Mesenchymal stem cell (in vitro differentiated cells and primary cell): ENCODE data around the gene TTLL9.

Experiments used
- DNase-seq: peaks from one replicate; pipeline ENCODE4 v3.0.0-alpha.2; 2013
- H2AFZ ChIP-seq: one replicate; pipeline ENCODE4 v1.6.1; 2013; ENCODE audit warnings: low read depth, mild to moderate bottlenecking, control low read depth, inconsistent platforms, low read length, moderate library complexity
- H2AK5ac ChIP-seq: 2 replicates; pipeline ENCODE4 v1.6.1; 2013; ENCODE audit warnings: low read length, moderate library complexity, mild to moderate bottlenecking, inconsistent platforms; ENCODE audit not compliant: severe bottlenecking
- H2BK120ac ChIP-seq: one replicate; pipeline ENCODE4 v1.6.1; 2013; ENCODE audit warnings: low read depth, mild to moderate bottlenecking, inconsistent platforms, low read length, moderate library complexity
- H2BK12ac ChIP-seq, 2 experiments: one replicate each; pipeline ENCODE4 v1.6.1; 2013; ENCODE audit warnings: inconsistent platforms in 2 of 2, low read length in 2 of 2, mild to moderate bottlenecking in 2 of 2, moderate library complexity in 2 of 2, control low read depth in 1 of 2
- H2BK15ac ChIP-seq: one replicate; pipeline ENCODE4 v1.6.1; 2013; ENCODE audit warnings: mild to moderate bottlenecking, low read depth, inconsistent platforms; ENCODE audit not compliant: poor library complexity, severe bottlenecking
- H2BK5ac ChIP-seq: 2 replicates; pipeline ENCODE4 v1.6.1; 2013; ENCODE audit warnings: low read depth, mild to moderate bottlenecking, low read length, control low read depth, inconsistent platforms; ENCODE audit not compliant: poor library complexity, severe bottlenecking
- H3K14ac ChIP-seq, 2 experiments: one replicate each; pipeline ENCODE4 v1.6.1; 2013; ENCODE audit warnings: inconsistent platforms in 2 of 2, low read length in 2 of 2, control low read depth in 1 of 2, mild to moderate bottlenecking in 1 of 2, moderate library complexity in 1 of 2
- H3K18ac ChIP-seq, 2 experiments: one replicate each; pipeline ENCODE4 v1.6.1; 2013; ENCODE audit warnings: inconsistent platforms in 2 of 2, low read length in 2 of 2, control low read depth in 1 of 2, low read depth in 1 of 2, mild to moderate bottlenecking in 1 of 2
- H3K23ac ChIP-seq, 2 experiments: one replicate each; pipeline ENCODE4 v1.6.1; 2013; ENCODE audit warnings: inconsistent platforms in 2 of 2, low read length in 2 of 2, mild to moderate bottlenecking in 2 of 2, moderate library complexity in 2 of 2, control low read depth in 1 of 2
- H3K27ac ChIP-seq: 2 replicates; pipeline ENCODE4 v1.5.1; 2013; ENCODE audit warnings: mild to moderate bottlenecking, moderate library complexity, low read length, control low read depth, inconsistent platforms; ENCODE audit not compliant: poor library complexity, severe bottlenecking
- H3K27me3 ChIP-seq, 2 experiments: 2 replicates each; pipeline versions ENCODE4 v1.6.1 to v1.7.0; 2013; ENCODE audit warnings: low read length in 2 of 2, mild to moderate bottlenecking in 2 of 2, moderate library complexity in 2 of 2, control low read depth in 1 of 2, inconsistent platforms in 1 of 2; ENCODE audit not compliant: control insufficient read depth in 1 of 2, insufficient read depth in 1 of 2
- H3K36me3 ChIP-seq, 2 experiments: 2 replicates each; pipeline versions ENCODE4 v1.6.1 to v1.7.0; 2013; ENCODE audit warnings: low read length in 2 of 2, control low read depth in 1 of 2, inconsistent platforms in 1 of 2, low read depth in 1 of 2, mild to moderate bottlenecking in 1 of 2; ENCODE audit not compliant: insufficient read depth in 2 of 2, control insufficient read depth in 1 of 2
- H3K4ac ChIP-seq, 2 experiments: one replicate each; pipeline ENCODE4 v1.6.1; 2013; ENCODE audit warnings: inconsistent platforms in 2 of 2, low read length in 2 of 2, mild to moderate bottlenecking in 2 of 2, moderate library complexity in 2 of 2, control low read depth in 1 of 2, low read depth in 1 of 2
- H3K4me1 ChIP-seq: 2 replicates; pipeline ENCODE4 v1.6.1; 2013; ENCODE audit warnings: low read depth, low read length, control low read depth; ENCODE audit not compliant: control insufficient read depth, insufficient read depth
- H3K4me2 ChIP-seq: 2 replicates; pipeline ENCODE4 v1.6.1; 2013; ENCODE audit warnings: low read length, mild to moderate bottlenecking, inconsistent platforms; ENCODE audit not compliant: poor library complexity, severe bottlenecking
- H3K4me3 ChIP-seq, 2 experiments: 2 replicates each; pipeline versions ENCODE4 v1.5.1 to v1.7.0; 2013; ENCODE audit warnings: low read length in 2 of 2, mild to moderate bottlenecking in 2 of 2, control low read depth in 1 of 2, low read depth in 1 of 2; ENCODE audit not compliant: insufficient read depth in 1 of 2
- H3K79me1 ChIP-seq: replicated peaks from 2 replicates; pipeline ENCODE4 v1.6.1; 2013; ENCODE audit warnings: mild to moderate bottlenecking, control low read depth, low read length, inconsistent platforms; ENCODE audit not compliant: poor library complexity, severe bottlenecking
- H3K9ac ChIP-seq: 2 replicates; pipeline ENCODE4 v1.7.0; 2013; ENCODE audit warnings: mild to moderate bottlenecking, low read length, moderate library complexity
- H3K9me3 ChIP-seq: 2 replicates; pipeline ENCODE4 v1.7.0; 2013; ENCODE audit warnings: mild to moderate bottlenecking, low read length; ENCODE audit not compliant: control insufficient read depth
- H4K8ac ChIP-seq: one replicate; pipeline ENCODE4 v1.6.1; 2013; ENCODE audit warnings: inconsistent platforms, mild to moderate bottlenecking, low read length, moderate library complexity
- H4K91ac ChIP-seq: one replicate; pipeline ENCODE4 v1.6.1; 2013; ENCODE audit warnings: mild to moderate bottlenecking, low read length, inconsistent platforms
- WGBS: methylation state at CpG from one replicate; pipeline ENCODE4 v1.1.7; 2013; ENCODE audit warnings: mixed read lengths; 5-methylcytosine and 5-hydroxymethylcytosine counted together

TTLL9 gene

GRCh38 chr20:31881945-31882344 is 11.5 kb downstream of the TTLL9 start:
- Histone ChIP-seq H2AK5ac (no peak overlapping the region), H3K4me2 (no peak overlapping the region), H2BK5ac (no peak overlapping the region), H3K18ac (no peak overlapping the region), H3K27ac (no peak overlapping the region), H3K4me1 (peaks cover 9% of the 10 kb centered on the region), H3K9me3 (no peaks in the 10 kb centered on the region), H4K8ac (no peak overlapping the region), H2BK15ac (no peak overlapping the region), H3K4me3 (no peak overlapping the region), H3K4ac (no peak overlapping the region), H4K91ac (no peak overlapping the region), H2BK120ac (no peak overlapping the region), H2AFZ (no peak overlapping the region), H3K23ac (no peak overlapping the region), H3K79me1 (no peaks in the 10 kb centered on the region), H3K36me3 (no peaks in the 10 kb centered on the region), H3K14ac (no peak overlapping the region), H3K27me3 (peaks cover 14 to 17% of the 10 kb centered on the region in 2 experiments), H3K9ac (no peak overlapping the region), H2BK12ac (no peak overlapping the region)
- no peak for DNase-seq
- 59% methylated on average over 5 of the region's 5 CpGs for WGBS

DNA sequence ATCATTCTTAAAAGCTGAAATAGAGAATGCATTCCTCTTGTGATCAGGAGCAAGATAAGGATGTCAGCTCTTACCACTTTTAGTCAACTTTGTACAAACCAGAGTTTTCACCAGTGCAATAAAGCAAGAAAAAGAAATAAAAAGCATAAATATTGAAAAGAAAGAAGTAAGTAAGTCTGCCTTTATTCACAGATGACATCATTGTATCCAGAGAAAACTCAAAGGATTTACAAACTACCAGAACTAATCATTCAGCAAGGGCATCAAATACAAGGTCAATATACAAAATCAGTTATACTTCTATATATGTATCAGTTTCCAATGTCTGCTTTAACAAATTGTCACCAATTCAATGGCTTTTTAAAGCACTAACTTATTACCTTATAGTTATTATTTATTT is 13.4 kb downstream of the TTLL9 start:
- Histone ChIP-seq H4K91ac (no peak overlapping the region), H3K27me3 (peaks cover 21 to 22% of the 10 kb centered on the region in 2 experiments), H3K4me3 (no peak overlapping the region), H3K18ac (no peak overlapping the region), H3K36me3 (no peaks in the 10 kb centered on the region), H3K4me1 (peaks cover 9% of the 10 kb centered on the region), H3K14ac (no peak overlapping the region), H2BK5ac (no peak overlapping the region), H4K8ac (no peak overlapping the region), H2BK12ac (no peak overlapping the region), H3K23ac (no peak overlapping the region), H3K9me3 (no peaks in the 10 kb centered on the region), H2BK15ac (no peak overlapping the region), H3K9ac (no peak overlapping the region), H2BK120ac (no peak overlapping the region), H3K4me2 (no peak overlapping the region), H3K4ac (no peak overlapping the region), H2AFZ (no peak overlapping the region), H3K27ac (no peak overlapping the region), H3K79me1 (no peaks in the 10 kb centered on the region), H2AK5ac (no peak overlapping the region)
- DNase-seq: no peak

DNA sequence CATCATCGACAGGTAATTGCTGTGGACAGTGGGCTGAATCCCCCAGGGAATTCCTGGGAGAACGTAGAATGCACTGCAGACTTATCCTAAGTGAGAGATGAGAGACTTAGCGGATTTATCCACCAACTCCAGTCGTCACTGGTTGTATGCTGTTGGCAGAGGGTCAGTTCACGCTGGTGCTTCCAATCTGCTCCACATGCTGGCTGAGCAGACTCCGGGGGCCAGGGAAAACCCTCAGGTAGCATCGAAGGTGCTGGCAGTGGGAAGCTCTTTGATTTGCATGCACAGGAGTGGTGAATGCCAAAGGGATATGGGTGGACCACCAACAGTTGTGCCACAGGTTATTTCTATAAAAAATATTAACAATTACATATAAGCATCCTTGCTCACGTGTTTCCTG is 20.2 kb downstream of the TTLL9 start:
- H2AK5ac ChIP-seq: no peak overlapping the region
- WGBS: 58% methylated on average over 8 of the region's 8 CpGs
- no peak for DNase-seq
- no peak overlapping the region for H2BK120ac ChIP-seq
- no peak overlapping the region for H3K4me3 ChIP-seq
- H3K27me3 ChIP-seq: peaks cover 19 to 23% of the 10 kb centered on the region in 2 experiments
- no peaks in the 10 kb centered on the region for H3K36me3 ChIP-seq
- no peaks in the 10 kb centered on the region for H3K4me1 ChIP-seq
- no peak overlapping the region for H3K4me2 ChIP-seq
- H3K23ac ChIP-seq: no peak overlapping the region
- no peak overlapping the region for H2BK12ac ChIP-seq
- H3K14ac ChIP-seq: no peak overlapping the region
- H4K91ac ChIP-seq: no peak overlapping the region
- no peak overlapping the region for H2BK5ac ChIP-seq
- H2BK15ac ChIP-seq: no peak overlapping the region
- H2AFZ ChIP-seq: no peak overlapping the region
- no peak overlapping the region for H3K9ac ChIP-seq
- H3K79me1 ChIP-seq: no peaks in the 10 kb centered on the region
- H3K27ac ChIP-seq: no peak overlapping the region
- H3K18ac ChIP-seq: no peak overlapping the region
- H3K9me3 ChIP-seq: no peaks in the 10 kb centered on the region
- no peak overlapping the region for H4K8ac ChIP-seq
- H3K4ac ChIP-seq: no peak overlapping the region

GRCh38 chr20:31894980-31895675 is 24.7 kb downstream of the TTLL9 start:
- Histone ChIP-seq H2AK5ac (no peak overlapping the region), H3K23ac (no peak overlapping the region), H3K9ac (peak overlapping the region; percentile 59), H3K9me3 (no peaks in the 10 kb centered on the region), H3K18ac (no peak overlapping the region), H4K8ac (no peak overlapping the region), H2BK5ac (no peak overlapping the region), H3K79me1 (no peaks in the 10 kb centered on the region), H3K4me2 (no peak overlapping the region), H3K4me1 (no peaks in the 10 kb centered on the region), H3K27me3 (peaks cover 14 to 26% of the 10 kb centered on the region in 2 experiments), H2BK12ac (no peak overlapping the region), H2AFZ (no peak overlapping the region), H3K4ac (no peak overlapping the region), H3K27ac (no peak overlapping the region), H3K36me3 (no peaks in the 10 kb centered on the region), H2BK15ac (no peak overlapping the region), H3K4me3 (no peak overlapping the region), H2BK120ac (no peak overlapping the region), H3K14ac (no peak overlapping the region), H4K91ac (no peak overlapping the region)
- DNase-seq: peak; percentile 71
- WGBS: 66% methylated on average over 8 of the region's 8 CpGs
